Endothelial cell of umbilical vein (primary cell): ENCODE data around the gene OSBPL6. TPM values are rescaled to one million over a fixed set of nuclear protein-coding genes. Genes with fewer than 3 reads are reported as not detected.

Experiments
- BruUV-seq: library from RNA; stranded (reverse); fragments of 400-500 nt; replicated peaks from 2 replicates; lab custom pipeline; 2021; lab: Mats Ljungman, UMichigan
- CTCF ChIA-PET: fragments of 300-600, 350-600 bp; sonication (Branson Sonifier 250); formaldehyde crosslinking; loops from one replicate; lab custom pipeline; 2021; ENCODE audit warnings: antibody characterized with exemption, inconsistent platforms; lab: Charles Lee
- POLR2A ChIA-PET: fragments of 300-600, 350-600 bp; sonication (Branson Sonifier 250); formaldehyde crosslinking; loops from one replicate; lab custom pipeline; 2021; ENCODE audit warnings: antibody characterized with exemption, inconsistent platforms; lab: Charles Lee
- DNase-seq: peaks from one replicate; pipeline ENCODE4 v3.0.0-alpha.2; 2011; ENCODE audit warnings: low read depth, low spot score
- FAIRE-seq: peaks from 2 replicates; lab custom pipeline; 2011; peaks lifted over from hg19 to GRCh38; lab: Jason Lieb, UNC
- H2AFZ ChIP-seq: 2 replicates; pipeline ENCODE4 v1.6.0; 2012; ENCODE audit warnings: low read depth, low read length, control low read depth, inconsistent platforms
- H3K27ac ChIP-seq: 2 replicates; pipeline ENCODE4 v1.5.1; 2011; ENCODE audit warnings: low read depth, mild to moderate bottlenecking, control low read depth, low read length, moderate library complexity; ENCODE audit not compliant: insufficient read depth
- H3K27me3 ChIP-seq, 2 experiments: 2 replicates each; pipeline versions ENCODE4 v1.6.0 to v1.6.1; 2011; ENCODE audit warnings: low read length in 2 of 2, mixed read lengths in 1 of 2; ENCODE audit not compliant: control insufficient read depth in 2 of 2, insufficient read depth in 2 of 2
- H3K36me3 ChIP-seq, 2 experiments: 2 replicates in 1 of 2; 3 replicates in 1 of 2; pipeline ENCODE4 v1.5.1; 2011; ENCODE audit warnings: low read length in 2 of 2, mild to moderate bottlenecking in 1 of 2, moderate library complexity in 1 of 2; ENCODE audit not compliant: control insufficient read depth in 2 of 2, insufficient read depth in 2 of 2; ENCODE audit errors: extremely low read depth in 1 of 2
- H3K4me1 ChIP-seq: 3 replicates; pipeline ENCODE4 v1.5.1; 2011; ENCODE audit warnings: mild to moderate bottlenecking, low read length; ENCODE audit not compliant: control insufficient read depth, insufficient read depth; ENCODE audit errors: extremely low read depth
- H3K4me2 ChIP-seq: 2 replicates; pipeline ENCODE4 v1.6.1; 2011; ENCODE audit warnings: low read length, control low read depth, mixed read lengths; ENCODE audit not compliant: insufficient read depth
- H3K4me3 ChIP-seq, 3 experiments: fragments of 200-600 bp in 1 of 3; sonication (generic), shearing (Covaris generic) in 1 of 3; replicated peaks in 1 of 3; 2 replicates each; pipeline ENCODE4 v1.5.1; 2011 to 2016; ENCODE audit warnings: control low read depth in 3 of 3, low read length in 3 of 3, mild to moderate bottlenecking in 2 of 3, inconsistent platforms in 1 of 3, low read depth in 1 of 3, moderate library complexity in 1 of 3; ENCODE audit not compliant: insufficient read depth in 1 of 3
- H3K79me2 ChIP-seq: 2 replicates; pipeline ENCODE4 v1.6.0; 2012; ENCODE audit warnings: low read length, inconsistent platforms; ENCODE audit not compliant: control insufficient read depth, insufficient read depth
- H3K9ac ChIP-seq: replicated peaks from 2 replicates; pipeline ENCODE3; 2011; ENCODE audit warnings: low read length, control low read depth; ENCODE audit not compliant: insufficient read depth; ENCODE audit errors: extremely low read depth
- H3K9me1 ChIP-seq: replicated peaks from 3 replicates; pipeline ENCODE4 v1.6.0; 2011; ENCODE audit warnings: mild to moderate bottlenecking, low read length; ENCODE audit not compliant: control insufficient read depth, insufficient read depth; ENCODE audit errors: extremely low read depth
- H3K9me3 ChIP-seq: replicated peaks from 2 replicates; pipeline ENCODE4 v1.5.1; 2012; ENCODE audit warnings: low read length, inconsistent platforms; ENCODE audit not compliant: control insufficient read depth, insufficient read depth
- H4K20me1 ChIP-seq: replicated peaks from 2 replicates; pipeline ENCODE3; 2011; ENCODE audit warnings: mild to moderate bottlenecking, low read length; ENCODE audit not compliant: control insufficient read depth, insufficient read depth; ENCODE audit errors: extremely low read depth
- GATA2 ChIP-seq: IDR thresholded peaks from 2 replicates; pipeline ENCODE4 v1.7.0; 2011; ENCODE audit warnings: low read depth, mild to moderate bottlenecking, moderate library complexity, mixed read lengths, low read length; ENCODE audit not compliant: insufficient read length, insufficient read depth
- JUN ChIP-seq: IDR thresholded peaks from 2 replicates; pipeline ENCODE4 v1.6.1; 2011; ENCODE audit warnings: borderline replicate concordance, low read depth; ENCODE audit not compliant: insufficient read length, insufficient read depth
- MYC ChIP-seq: IDR thresholded peaks from one replicate; pipeline ENCODE4 v1.6.1; 2011; ENCODE audit warnings: mild to moderate bottlenecking, low read depth, low read length
- POLR2A ChIP-seq: IDR thresholded peaks from 2 replicates; pipeline ENCODE4 v1.6.1; 2012; ENCODE audit warnings: low read depth, mild to moderate bottlenecking, control low read depth, low read length
- POLR2AphosphoS5 ChIP-seq: IDR thresholded peaks from 2 replicates; pipeline ENCODE4 v1.6.1; 2012; ENCODE audit warnings: low read depth, mild to moderate bottlenecking, control low read depth, low read length, moderate library complexity; ENCODE audit not compliant: insufficient read depth
- dilution Hi-C: fragments of 300-500 bp; cut with MboI; formaldehyde crosslinking; loops from one replicate; pipeline ENCODE4 v1.15.0; 2019; ENCODE audit warnings: low sequenced_read_pairs; ENCODE audit not compliant: extremely low pct_ligation_motif_present
- intact Hi-C: fragments of 100-400 bp; cut with micrococcal nuclease; formaldehyde crosslinking; loops from one replicate; pipeline ENCODE4 v1.10.0; 2022
- polyA plus RNA-seq, 4 experiments: library from polyadenylated mRNA; depleted of rRNA in 3 of 4; stranded (reverse) in 3 of 4; unstranded in 1 of 4; fragments of >200 nt; gene quantifications; 2 replicates each; pipeline versions ENCODE4 v1.2.1 to v1.2.3, GENCODE V29; 2011 to 2012; ENCODE audit warnings: missing spikeins in 1 of 4
- total RNA-seq: library from RNA; stranded (reverse); gene quantifications from 2 replicates; pipeline ENCODE4 v1.2.3, GENCODE V29; 2021
- TF ChIP-seq, protein P1 (sequence below), 2 donors: IDR thresholded peaks; 1 replicate in 1 of 2; 2 replicates in 1 of 2; pipeline ENCODE4 v1.5.1; 2011; ENCODE audit warnings: low read length in 2 of 2, mild to moderate bottlenecking in 2 of 2, moderate library complexity in 2 of 2, control low read depth in 1 of 2, inconsistent platforms in 1 of 2, low read depth in 1 of 2; ENCODE audit not compliant: insufficient read depth in 1 of 2; ENCODE audit errors: extremely low read depth in 1 of 2
- TF ChIP-seq, protein P2 (sequence below): IDR thresholded peaks from 2 replicates; pipeline ENCODE4 v1.6.1; 2011; ENCODE audit not compliant: insufficient read depth, insufficient read length

The OSBPL6 gene
- total and polyA plus RNA-seq, 2 donors (not counting 3 experiments of a cell fraction or from before 2014, with no cell fraction given) = 1.5 to 2.3 TPM

DNA sequence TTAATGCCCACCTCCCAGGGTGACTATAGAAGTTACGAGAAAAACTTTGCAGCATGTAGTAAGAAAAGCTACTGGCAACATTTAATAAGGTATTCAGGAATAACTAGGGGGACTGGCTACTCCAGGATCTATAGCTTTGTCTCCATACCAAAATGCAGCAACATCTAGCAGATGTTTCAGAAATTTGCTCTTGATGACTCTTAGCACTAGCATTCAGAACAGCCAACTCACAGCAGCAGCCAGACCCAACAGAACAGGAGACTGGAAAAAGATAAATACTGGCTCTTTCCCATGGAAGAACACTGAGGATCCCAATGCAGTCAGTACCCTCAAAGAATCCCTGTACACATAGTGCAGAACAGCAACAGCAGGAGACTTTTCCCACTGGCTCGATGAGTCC is 151.6 kb downstream of the OSBPL6 start:
- Histone ChIP-seq H3K79me2 (no peaks in the 10 kb centered on the region), H4K20me1 (no peaks in the 10 kb centered on the region), H3K9me3 (no peaks in the 10 kb centered on the region), H3K9me1 (no peaks in the 10 kb centered on the region), H3K27me3 (no peaks in the 10 kb centered on the region), H3K36me3 (no peaks in the 10 kb centered on the region), H3K4me2 (no peak overlapping the region), H3K9ac (no peak overlapping the region), H3K4me1 (no peaks in the 10 kb centered on the region), H3K27ac (no peak overlapping the region), H2AFZ (no peak overlapping the region), H3K4me3 (no peak overlapping the region)
- TF ChIP-seq POLR2A = no peak
- TF ChIP-seq JUN = no peak
- TF ChIP-seq, protein P1, sequence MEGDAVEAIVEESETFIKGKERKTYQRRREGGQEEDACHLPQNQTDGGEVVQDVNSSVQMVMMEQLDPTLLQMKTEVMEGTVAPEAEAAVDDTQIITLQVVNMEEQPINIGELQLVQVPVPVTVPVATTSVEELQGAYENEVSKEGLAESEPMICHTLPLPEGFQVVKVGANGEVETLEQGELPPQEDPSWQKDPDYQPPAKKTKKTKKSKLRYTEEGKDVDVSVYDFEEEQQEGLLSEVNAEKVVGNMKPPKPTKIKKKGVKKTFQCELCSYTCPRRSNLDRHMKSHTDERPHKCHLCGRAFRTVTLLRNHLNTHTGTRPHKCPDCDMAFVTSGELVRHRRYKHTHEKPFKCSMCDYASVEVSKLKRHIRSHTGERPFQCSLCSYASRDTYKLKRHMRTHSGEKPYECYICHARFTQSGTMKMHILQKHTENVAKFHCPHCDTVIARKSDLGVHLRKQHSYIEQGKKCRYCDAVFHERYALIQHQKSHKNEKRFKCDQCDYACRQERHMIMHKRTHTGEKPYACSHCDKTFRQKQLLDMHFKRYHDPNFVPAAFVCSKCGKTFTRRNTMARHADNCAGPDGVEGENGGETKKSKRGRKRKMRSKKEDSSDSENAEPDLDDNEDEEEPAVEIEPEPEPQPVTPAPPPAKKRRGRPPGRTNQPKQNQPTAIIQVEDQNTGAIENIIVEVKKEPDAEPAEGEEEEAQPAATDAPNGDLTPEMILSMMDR (IDR thresholded peaks at IDR 0.05; ENCODE audit: extremely low read depth in 1 of 2, insufficient read depth in 1 of 2, low read depth in 1 of 2, low read length in 2 of 2) = no peak
- no peak for TF ChIP-seq POLR2AphosphoS5
- no peak for TF ChIP-seq GATA2
- TF ChIP-seq MYC = no peak
- TF ChIP-seq, protein P2, sequence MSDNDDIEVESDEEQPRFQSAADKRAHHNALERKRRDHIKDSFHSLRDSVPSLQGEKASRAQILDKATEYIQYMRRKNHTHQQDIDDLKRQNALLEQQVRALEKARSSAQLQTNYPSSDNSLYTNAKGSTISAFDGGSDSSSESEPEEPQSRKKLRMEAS = no peak
- DNase-seq (no peak), FAIRE-seq (no peak)
- intact Hi-C loops = no loop called here
- CTCF ChIA-PET = interaction anchor here (1.3 kb wide), 1 partner anchor 21 kb away, joined by 4 read pairs; no protein-coding TSS in a partner anchor
- POLR2A ChIA-PET = no interaction called here
- dilution Hi-C loops = no loop called here
- no TSS peak for BruUV-seq
